ENCODE data around the gene GRHPR.
A peak's percentile ranks its signal among the peaks of the same experiment; 100 is the strongest.
"Not testable (repeated sequence)": the region's sequence is repeated elsewhere in the genome, so short reads cannot be mapped to it uniquely, and the experiment has no call there.

GRHPR gene

GRCh38 chr9:37385286-37385685 is 37.2 kb upstream of the GRHPR start:
- no peak overlapping the region for H3K27ac ChIP-seq

GRCh38 chr9:37386988-37387387 is 35.5 kb upstream of the GRHPR start:
- H3K27ac ChIP-seq: no peak overlapping the region
- TF ChIP-seq, protein P1, sequence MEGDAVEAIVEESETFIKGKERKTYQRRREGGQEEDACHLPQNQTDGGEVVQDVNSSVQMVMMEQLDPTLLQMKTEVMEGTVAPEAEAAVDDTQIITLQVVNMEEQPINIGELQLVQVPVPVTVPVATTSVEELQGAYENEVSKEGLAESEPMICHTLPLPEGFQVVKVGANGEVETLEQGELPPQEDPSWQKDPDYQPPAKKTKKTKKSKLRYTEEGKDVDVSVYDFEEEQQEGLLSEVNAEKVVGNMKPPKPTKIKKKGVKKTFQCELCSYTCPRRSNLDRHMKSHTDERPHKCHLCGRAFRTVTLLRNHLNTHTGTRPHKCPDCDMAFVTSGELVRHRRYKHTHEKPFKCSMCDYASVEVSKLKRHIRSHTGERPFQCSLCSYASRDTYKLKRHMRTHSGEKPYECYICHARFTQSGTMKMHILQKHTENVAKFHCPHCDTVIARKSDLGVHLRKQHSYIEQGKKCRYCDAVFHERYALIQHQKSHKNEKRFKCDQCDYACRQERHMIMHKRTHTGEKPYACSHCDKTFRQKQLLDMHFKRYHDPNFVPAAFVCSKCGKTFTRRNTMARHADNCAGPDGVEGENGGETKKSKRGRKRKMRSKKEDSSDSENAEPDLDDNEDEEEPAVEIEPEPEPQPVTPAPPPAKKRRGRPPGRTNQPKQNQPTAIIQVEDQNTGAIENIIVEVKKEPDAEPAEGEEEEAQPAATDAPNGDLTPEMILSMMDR (conservative IDR thresholded peaks at IDR 0.05): no peak
- no peak for TF ChIP-seq ZFX (IDR thresholded peaks at IDR 0.05)

More at GRCh38 chr9:37385286-37385685, 37.2 kb upstream of the GRHPR start:
- TF ChIP-seq ZFX (IDR thresholded peaks at IDR 0.05): no peak
- TF ChIP-seq, protein P1 (conservative IDR thresholded peaks at IDR 0.05): no peak

- H3K27ac ChIP-seq: no peak overlapping the region
- TF ChIP-seq, protein P1 (conservative IDR thresholded peaks at IDR 0.05): peak; percentile 74
- TF ChIP-seq ZFX (IDR thresholded peaks at IDR 0.05): no peak
These were observed 31.7 kb upstream of the GRHPR start for GRCh38 chr9:37390759-37391158.

DNA sequence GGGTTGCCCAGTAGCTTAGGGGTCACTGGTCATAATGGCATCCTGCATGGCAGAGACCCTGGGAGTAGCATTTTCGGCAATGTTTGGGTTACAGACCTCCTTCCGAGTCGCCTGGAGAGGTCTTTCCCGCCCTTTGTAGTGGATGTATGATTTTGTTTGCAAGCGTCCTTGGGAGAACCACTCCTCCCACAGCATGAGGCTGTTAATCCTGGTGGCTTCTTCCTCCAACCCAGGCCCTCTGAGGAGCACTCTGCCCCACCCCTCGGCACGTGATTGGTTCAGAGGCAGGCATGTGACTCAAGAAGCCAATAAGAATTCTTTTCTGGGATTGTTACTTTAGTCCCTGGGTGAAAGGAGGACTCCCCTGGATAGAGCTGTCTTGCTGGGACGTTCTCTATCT is 30.2 kb upstream of the GRHPR start:
- no peak overlapping the region for H3K27ac ChIP-seq
- TF ChIP-seq, protein P1 (conservative IDR thresholded peaks at IDR 0.05): no peak
- no peak for TF ChIP-seq ZFX (IDR thresholded peaks at IDR 0.05)

- no peak overlapping the region for H3K27ac ChIP-seq
- TF ChIP-seq, protein P1 (conservative IDR thresholded peaks at IDR 0.05): no peak
- no peak for TF ChIP-seq ZFX (IDR thresholded peaks at IDR 0.05)
These were observed 27.3 kb upstream of the GRHPR start for GRCh38 chr9:37395229-37395628.

GRCh38 chr9:37395663-37396062 is 26.8 kb upstream of the GRHPR start:
- H3K27ac ChIP-seq: no peak overlapping the region
- TF ChIP-seq ZFX (IDR thresholded peaks at IDR 0.05): no peak
- TF ChIP-seq, protein P1 (conservative IDR thresholded peaks at IDR 0.05): no peak

- not testable (repeated sequence) for H3K27ac ChIP-seq
These were observed 24.5 kb upstream of the GRHPR start for GRCh38 chr9:37397948-37398347.

DNA sequence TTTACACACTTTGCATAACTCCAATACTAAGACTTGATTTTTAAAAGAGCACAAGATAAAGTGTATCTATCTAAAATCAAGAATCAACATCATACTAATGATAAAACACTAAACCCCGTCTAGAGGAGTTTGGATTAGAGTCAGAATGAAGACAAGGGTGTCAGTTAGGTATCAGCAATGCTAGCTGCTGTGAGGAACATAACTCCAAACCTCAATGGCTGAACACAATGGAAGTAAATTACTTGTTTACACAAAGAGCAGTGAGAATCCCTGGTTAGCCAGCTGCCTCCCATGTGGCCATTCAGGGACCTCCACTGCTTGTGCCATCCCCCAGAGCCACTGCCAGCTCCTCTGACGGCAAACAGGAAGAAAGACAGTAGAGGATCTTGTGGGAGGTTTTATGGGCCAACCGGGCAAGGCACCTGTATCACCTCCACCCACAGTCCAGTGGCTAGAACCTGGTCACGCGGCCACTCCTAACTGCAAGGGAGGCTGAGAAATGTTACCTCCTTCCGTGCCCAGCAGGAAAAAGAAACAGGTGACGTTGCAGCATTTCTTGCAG is 24.0 kb upstream of the GRHPR start:
- no peak for TF ChIP-seq ZFX (IDR thresholded peaks at IDR 0.05)
- TF ChIP-seq, protein P1 (conservative IDR thresholded peaks at IDR 0.05): no peak
- H3K27ac ChIP-seq: no peak overlapping the region

Measured in C4-2B (cell line).